ENCODE measurements around the gene PRR18.

The PRR18 gene

GRCh38 chr6:166308033-166308768 lies at the start of gene PRR18:
Gene PRR18 (minus strand): TSS chr6:166308392. CDS start chr6:166308142, 250 bp downstream.
- no peak for DNase-seq (ENCODE audit: low read depth)
- no peak for TF ChIP-seq MAX (IDR thresholded peaks at IDR 0.05; ENCODE audit: low read depth, low read length)
- no peak for TF ChIP-seq MYC (IDR thresholded peaks at IDR 0.05; ENCODE audit: low read depth, low read length)
- TF ChIP-seq CTCF (IDR thresholded peaks at IDR 0.05; ENCODE audit: low read depth, low read length): no peak
- TF ChIP-seq POLR2A (IDR thresholded peaks at IDR 0.05; ENCODE audit: extremely low read depth, insufficient read length): no peak
- H3K4me3 ChIP-seq (ENCODE audit: low read depth, low read length): no peak within 1 kb of the TSS

- DNase-seq (ENCODE audit: low read depth): no peak
- TF ChIP-seq CTCF (IDR thresholded peaks at IDR 0.05; ENCODE audit: low read depth, low read length): no peak
- no peak for TF ChIP-seq MAX (IDR thresholded peaks at IDR 0.05; ENCODE audit: low read depth, low read length)
- no peak for TF ChIP-seq MYC (IDR thresholded peaks at IDR 0.05; ENCODE audit: low read depth, low read length)
- TF ChIP-seq POLR2A (IDR thresholded peaks at IDR 0.05; ENCODE audit: extremely low read depth, insufficient read length): no peak
- H3K4me3 ChIP-seq (ENCODE audit: low read depth, low read length): no peak overlapping the region
These were observed 47.4 kb upstream of the PRR18 start for GRCh38 chr6:166355552-166355951.

- TF ChIP-seq MAX (IDR thresholded peaks at IDR 0.05; ENCODE audit: low read depth, low read length): no peak
- TF ChIP-seq MYC (IDR thresholded peaks at IDR 0.05; ENCODE audit: low read depth, low read length): no peak
- TF ChIP-seq POLR2A (IDR thresholded peaks at IDR 0.05; ENCODE audit: extremely low read depth, insufficient read length): no peak
- no peak for TF ChIP-seq CTCF (IDR thresholded peaks at IDR 0.05; ENCODE audit: low read depth, low read length)
- H3K4me3 ChIP-seq (ENCODE audit: low read depth, low read length): no peak overlapping the region
- no peak for DNase-seq (ENCODE audit: low read depth)
These were observed 46.8 kb upstream of the PRR18 start for GRCh38 chr6:166354965-166355364.

GRCh38 chr6:166354143-166354542 lies 46.0 kb upstream of the PRR18 start:
- TF ChIP-seq MAX (IDR thresholded peaks at IDR 0.05; ENCODE audit: low read depth, low read length) (no peak), MYC (IDR thresholded peaks at IDR 0.05; ENCODE audit: low read depth, low read length) (no peak), CTCF (IDR thresholded peaks at IDR 0.05; ENCODE audit: low read depth, low read length) (no peak), POLR2A (IDR thresholded peaks at IDR 0.05; ENCODE audit: extremely low read depth, insufficient read length) (no peak)
- no peak for DNase-seq (ENCODE audit: low read depth)
- no peak overlapping the region for H3K4me3 ChIP-seq (ENCODE audit: low read depth, low read length)

- H3K4me3 ChIP-seq (ENCODE audit: low read depth, low read length): no peak overlapping the region
- TF ChIP-seq MYC (IDR thresholded peaks at IDR 0.05; ENCODE audit: low read depth, low read length): no peak
- TF ChIP-seq POLR2A (IDR thresholded peaks at IDR 0.05; ENCODE audit: extremely low read depth, insufficient read length): no peak
- TF ChIP-seq CTCF (IDR thresholded peaks at IDR 0.05; ENCODE audit: low read depth, low read length): no peak
- TF ChIP-seq MAX (IDR thresholded peaks at IDR 0.05; ENCODE audit: low read depth, low read length): no peak
- DNase-seq (ENCODE audit: low read depth): no peak
These were observed 45.3 kb upstream of the PRR18 start for GRCh38 chr6:166353507-166353906.

Measured in NB4 (cell line).